HG03469 (cell line): ENCODE measurements around the gene DLEC1.
"Not testable (repeated sequence)": the region's sequence is repeated elsewhere in the genome, so short reads cannot be mapped to it uniquely, and the experiment has no call there.

ENCODE experiments used
- ATAC-seq: cut with Tn5 transposase; IDR thresholded peaks from one replicate; pipeline ENCODE4 v1.9.1; 2021; ENCODE audit warnings: mild to moderate bottlenecking, moderate library complexity, moderate number of reproducible peaks; ENCODE audit not compliant: unreplicated experiment

Gene DLEC1

DNA sequence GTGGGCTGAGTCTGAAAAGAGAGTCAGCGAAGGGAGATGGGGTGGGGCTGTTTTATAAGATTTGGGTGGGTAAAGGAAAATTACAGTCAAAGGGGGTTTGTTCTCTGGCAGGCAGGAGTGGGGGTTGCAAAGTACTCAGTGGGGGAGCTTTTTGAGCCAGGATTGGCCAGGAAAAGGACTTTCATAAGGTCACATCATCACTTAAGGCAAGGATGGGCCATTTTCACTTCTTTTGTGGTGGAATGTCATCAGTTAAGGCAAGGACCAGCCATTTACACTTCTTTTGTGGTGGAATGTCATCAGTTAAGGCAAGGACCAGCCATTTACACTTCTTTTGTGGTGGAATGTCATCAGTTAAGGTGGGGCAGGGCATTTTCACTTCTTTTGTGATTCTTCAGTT is 44.2 kb downstream of the DLEC1 start:
- not testable (repeated sequence) for ATAC-seq

DNA sequence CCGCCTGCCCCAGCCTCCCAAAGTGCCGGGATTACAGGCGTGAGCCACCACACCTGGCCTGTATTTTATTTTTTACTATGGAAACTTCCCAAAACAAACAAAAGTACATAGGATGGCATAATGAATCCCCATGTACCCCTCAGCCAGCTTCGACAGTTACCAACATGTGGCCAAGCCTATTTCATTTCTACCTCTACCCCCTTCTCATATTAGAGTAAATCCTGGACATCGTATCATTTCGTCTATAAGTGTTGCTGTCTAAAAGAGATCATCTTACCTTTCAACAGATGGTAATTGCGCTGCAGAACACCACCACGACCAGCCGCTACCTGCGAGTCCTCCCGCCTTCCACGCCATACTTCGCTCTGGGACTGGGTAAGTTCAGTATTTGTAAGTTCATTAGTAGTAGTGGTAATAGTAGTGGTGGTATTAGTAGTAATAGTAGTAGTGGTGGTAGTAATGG is 44.9 kb downstream of the DLEC1 start:
- ATAC-seq, result no peak

DNA sequence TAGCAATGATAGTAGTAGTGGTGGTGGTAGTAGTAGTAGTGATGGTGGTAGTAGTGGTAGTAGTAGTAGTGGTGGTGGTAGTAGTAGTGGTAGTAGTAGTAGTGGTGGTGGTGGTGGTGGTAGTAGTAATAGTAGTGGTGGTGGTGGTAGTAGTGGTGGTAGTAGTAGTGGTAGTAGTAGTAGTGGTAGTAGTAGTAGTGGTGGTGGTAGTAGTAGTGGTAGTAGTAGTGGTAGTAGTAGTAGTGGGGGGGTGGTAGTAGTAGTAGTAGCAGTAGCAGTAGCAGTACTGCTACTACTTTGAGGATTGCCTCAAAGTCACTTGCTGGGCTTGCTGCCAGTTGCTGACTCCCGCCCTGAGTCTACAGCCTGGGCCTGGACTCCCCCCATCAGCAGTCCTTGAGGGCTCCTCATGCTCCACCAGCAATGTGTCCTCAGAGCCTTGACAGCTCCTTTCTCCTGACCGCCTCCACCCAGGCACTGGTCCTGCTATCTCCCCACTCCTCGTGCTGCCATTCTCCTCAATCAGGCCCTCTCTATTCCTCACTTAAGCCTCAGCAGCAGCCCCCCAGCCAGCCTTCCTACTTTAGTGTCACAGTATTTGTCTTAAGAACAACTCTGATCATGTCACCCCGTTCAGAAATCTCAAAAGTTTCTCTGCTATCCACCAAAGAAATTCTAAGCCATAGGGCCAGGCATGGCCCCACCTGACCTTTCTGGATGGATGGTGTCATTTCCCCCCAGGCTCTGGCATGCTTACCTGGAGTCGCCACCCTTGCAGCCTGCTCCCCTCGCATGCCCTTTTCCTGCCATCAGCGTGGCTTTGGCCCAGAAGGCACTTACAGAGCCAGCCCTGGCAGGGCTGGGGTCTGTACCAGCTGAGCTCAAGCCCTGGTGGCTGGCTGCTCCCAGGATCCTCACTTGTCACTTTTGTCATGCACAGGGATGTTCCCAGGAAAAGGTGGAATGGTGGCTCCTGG is 45.6 kb downstream of the DLEC1 start:
- ATAC-seq, result no peak

DNA sequence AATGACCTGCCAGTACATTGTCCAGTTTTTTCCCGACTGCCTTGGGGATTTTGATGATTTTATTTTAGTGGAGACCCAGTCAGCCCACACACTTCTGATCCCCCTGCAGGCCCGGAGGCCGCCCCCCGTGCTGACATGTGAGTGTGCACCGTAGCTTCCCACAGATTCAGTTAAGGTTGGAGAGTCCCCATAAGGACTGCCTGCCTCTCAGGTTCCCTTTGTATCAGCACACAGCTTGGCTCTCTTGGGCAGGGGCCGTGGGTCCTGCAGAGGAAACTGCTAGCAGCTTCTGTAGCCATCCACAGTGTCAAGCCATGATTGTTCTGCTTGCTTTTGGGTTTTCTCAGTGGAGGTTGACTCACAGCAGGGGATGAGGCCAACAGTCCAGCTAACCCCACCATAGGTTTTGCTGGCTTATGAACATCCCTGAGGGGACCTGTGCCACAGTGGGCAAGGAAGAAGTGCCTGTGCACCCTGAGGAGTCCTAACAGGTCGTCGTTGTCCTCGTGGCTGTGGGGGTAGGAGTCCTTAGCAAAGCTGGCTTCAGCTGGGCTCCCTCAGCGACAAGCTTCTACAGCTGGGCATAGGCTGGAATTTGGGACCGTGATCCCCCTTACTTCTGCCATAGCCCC is 46.4 kb downstream of the DLEC1 start:
- ATAC-seq, result no peak

DNA sequence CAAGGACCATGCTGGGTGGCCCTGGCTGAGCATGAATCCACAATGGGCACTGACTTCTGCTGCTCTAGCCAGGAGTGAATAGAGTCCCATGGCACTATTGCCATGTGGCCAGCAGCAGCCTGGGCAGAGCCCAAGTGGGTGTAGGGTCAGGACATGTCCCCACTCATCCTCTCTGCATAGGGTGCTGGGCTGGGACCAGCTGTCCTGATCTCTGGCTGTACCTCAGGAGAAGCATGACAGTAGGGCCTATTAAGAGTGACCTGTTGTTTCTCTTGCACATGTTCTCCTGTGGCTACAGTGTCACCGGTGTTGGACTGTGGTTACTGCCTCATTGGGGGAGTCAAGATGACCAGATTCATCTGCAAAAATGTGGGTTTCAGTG is 46.9 kb downstream of the DLEC1 start:
- no peak for ATAC-seq

DNA sequence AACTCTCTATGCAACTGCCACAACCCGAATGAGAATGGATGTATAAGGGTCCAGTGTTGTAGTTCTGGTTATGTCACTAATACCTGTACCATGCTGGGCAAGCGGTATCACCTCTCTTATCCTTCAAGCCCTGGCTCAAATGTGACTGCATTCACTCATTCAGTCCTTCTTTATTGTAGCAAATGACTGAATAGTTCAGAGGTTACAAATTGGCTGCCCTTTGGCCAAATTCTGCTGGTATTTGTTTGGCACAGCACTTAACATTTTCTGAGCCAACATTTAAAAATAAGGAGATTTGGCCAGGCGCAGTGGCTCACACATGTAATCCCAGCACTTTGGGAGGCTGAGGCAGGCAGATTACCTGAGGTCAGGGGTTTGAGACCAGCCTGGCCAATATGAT is 47.5 kb downstream of the DLEC1 start:
- no peak for ATAC-seq

DNA sequence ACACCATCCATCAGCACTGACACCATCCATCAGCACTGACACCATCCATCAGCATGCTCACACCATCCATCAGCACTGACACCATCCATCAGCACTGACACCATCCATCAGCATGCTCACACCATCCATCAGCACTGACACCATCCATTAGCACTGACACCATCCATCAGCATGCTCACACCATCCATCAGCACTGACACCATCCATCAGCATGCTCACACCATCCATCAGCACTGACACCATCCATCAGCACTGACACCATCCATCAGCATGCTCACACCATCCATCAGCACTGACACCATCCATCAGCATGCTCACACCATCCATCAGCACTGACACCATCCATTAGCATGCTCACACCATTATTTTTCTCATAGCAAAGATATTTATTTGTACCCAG is 48.3 kb downstream of the DLEC1 start:
- not testable (repeated sequence) for ATAC-seq

DNA sequence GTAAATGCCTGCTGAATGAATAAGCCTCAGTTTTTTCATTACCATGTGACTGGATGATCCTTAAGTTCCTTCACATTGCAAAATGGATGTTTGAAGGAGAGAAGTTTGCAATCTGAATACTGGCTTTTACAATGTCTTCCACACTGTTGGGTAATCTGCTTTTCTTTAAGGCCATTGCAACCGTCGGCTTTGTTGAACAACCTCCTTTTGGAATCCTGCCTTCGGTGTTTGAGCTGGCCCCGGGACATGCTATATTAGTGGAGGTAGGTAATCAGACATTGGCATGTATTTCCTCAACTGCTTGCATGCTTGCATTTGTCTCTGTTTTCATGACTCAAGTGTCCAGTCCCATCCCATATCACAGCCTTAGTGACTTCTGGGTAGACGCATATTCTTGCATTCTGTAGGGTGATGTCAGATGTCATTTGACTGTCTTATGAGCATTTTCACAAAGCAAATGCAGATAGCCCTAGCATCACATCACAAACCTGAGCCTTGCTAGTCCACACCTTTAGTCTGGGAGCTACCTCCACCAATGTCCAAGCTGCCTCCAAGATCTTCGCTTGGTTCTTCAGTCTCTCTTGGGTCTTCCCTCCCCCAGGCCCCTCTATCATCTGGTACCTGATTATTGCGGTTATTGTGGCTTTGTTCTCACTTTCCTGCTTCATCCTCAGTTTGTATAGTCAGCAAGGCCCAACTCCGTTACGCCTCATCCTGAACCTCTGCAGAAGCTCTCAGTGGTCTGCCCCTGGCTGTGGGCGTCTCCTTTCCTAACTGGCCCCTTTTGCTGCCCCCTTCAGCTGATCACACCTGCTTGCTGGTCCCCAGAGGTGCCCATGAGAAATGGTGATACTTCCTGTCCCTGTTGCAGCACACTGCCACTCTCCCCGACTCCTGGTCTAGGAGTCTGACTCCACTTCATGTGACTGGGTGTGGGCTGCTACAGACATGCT is 49.4 kb downstream of the DLEC1 start:
- no peak for ATAC-seq

DNA sequence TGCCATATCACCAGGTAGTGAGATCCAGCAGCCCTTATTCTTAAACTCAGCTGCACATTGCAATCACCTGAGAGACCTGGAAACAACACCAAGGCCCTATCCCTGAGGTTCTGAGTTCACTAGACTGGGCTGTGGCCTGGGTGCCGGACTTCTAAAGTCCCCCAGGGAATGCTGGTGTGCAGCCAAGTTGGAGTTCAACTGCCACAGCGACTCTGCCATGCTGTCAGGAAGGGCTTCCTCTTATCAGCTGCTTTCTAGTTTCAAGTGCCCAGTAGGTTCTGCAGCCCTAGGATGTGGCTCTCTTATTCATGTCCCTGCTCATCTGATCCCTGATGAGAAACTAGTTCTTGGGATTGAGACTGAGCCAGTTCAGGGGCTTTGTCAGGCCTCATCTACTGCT is 50.2 kb downstream of the DLEC1 start:
- no peak for ATAC-seq

DNA sequence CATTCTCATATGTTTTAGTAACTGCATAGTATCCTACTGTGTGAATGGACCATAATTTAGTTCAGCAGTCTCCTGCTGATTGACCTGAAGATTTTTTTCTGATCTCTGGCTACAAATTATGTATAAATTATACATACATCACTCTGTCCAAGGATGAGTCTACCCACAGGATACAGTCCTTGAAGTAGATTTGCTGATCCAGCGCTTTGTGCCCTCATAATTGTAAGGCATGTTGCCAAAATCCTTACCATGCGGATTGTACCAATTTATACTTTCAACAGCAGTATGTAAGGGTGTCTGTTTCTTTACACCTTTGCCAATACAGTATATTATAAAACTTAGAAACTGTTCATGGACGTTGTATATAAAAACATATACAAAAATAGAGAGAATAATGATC is 51.4 kb downstream of the DLEC1 start:
- ATAC-seq, result no peak

DNA sequence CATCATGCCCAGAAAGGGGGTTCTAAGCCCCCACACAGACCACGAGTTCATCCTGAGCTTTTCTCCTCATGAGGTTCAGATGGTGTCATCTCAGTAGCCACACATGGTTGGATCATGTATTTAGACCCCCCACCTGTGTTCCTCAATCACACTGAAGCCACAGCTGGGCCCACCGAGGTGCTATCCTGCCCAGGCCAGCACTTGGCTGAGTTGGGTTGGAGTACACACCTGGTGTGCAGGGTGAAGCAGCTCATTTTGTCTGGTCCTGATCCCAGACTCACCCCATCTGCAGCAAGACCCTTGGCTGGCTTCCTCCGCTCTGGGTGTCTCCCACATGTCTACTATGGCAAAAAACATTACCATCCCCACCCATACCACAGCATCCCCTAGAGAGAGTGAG is 56.0 kb downstream of the DLEC1 start:
- no peak for ATAC-seq

DNA sequence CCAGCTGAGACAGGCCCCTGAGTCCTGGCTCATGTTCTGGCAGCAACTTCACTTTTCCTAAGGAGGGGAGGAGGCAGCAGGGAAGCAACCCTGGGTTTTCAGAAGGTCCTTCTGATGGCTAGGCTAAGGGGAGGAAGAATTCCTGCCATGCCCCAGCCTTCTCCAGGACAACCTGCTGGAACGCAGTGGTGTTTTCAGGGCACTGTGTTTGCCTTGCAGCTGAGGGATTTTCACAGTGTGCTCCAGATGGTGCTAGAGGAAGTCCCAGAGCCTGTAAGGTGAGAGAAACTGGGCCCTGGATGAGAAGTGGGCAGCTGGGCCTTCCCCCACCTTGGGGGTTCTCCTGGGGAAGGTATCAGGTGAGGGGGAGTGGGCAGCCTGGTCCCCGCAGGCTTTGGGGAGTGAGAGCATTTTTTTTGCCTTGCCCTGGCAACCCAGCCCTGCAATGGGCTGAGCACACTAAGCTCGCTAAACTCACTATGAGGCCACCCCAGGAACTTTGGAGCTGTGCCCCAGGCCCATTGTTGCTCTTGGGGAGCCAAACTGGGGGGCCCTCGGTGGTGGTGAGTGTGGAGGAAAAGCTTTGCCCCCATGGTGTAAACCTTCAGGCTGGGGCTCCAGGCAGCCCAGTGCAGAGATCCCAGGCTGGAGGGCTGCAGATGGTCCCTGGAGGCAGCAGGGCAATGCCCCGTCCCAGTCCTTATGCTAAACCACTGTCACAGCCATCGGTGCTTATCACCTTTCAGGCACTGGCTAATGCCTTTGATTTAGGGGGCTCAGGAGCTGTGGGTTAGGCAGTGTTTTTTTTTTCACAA is 56.9 kb downstream of the DLEC1 start:
- ATAC-seq, result no peak

DNA sequence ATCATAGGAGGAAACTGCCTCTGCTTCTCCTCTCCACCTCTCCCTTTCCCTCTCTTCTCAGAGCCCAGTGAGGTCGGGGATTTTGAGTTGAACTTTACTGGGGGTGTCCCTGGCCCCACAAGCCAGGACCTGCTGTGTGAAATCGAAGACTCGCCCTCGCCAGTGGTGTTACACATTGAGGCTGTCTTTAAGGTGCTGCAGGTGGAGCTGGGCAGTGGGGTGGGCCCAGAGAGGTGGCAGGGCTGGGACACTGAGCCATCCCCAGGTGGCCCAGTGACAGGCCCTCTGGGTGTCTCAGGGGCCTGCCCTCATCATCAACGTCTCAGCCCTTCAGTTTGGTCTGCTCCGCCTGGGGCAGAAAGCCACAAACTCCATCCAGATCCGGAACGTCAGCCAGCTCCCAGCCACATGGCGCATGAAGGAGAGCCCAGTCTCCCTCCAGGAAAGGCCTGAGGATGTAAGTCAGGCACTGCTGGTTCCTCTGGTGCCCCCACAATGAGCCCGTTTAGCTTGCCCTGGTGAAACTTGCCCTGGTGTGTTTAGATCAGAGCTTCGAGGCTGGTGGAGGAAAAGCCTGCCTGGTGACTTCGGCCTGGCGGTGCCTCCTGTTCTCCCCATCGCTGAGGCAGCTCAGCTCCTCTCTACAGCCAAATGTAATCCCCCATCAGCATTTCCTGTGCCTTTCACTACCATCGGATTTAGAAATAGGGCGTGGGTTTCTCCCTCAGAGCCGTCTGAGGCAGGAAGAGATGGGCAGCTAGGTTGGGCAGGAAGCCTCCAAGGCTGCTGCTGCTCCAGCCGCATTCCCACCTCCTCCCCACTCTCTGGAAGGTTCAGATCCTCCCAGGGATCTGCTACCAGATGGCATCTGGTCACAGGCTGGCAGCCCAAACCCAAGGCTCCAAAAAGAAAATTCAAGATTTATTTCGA is 58.7 kb downstream of the DLEC1 start:
- no peak for ATAC-seq

DNA sequence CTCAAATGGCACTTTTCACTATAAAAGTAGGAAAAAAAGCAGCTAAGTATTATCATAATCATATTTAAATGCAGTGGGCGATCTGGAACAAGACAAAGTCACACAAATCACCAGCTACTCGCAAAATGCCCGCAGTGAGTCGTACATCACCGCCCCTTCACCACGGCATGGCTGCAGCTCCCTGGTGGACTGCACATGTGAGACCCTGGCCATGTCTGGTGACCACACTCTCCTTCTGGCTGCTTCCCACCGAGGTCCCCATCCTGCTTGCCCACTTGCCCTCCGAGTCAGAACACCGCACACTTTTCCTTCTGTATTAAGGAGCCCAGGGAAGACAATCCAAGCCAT is 59.3 kb downstream of the DLEC1 start:
- no peak for ATAC-seq

DNA sequence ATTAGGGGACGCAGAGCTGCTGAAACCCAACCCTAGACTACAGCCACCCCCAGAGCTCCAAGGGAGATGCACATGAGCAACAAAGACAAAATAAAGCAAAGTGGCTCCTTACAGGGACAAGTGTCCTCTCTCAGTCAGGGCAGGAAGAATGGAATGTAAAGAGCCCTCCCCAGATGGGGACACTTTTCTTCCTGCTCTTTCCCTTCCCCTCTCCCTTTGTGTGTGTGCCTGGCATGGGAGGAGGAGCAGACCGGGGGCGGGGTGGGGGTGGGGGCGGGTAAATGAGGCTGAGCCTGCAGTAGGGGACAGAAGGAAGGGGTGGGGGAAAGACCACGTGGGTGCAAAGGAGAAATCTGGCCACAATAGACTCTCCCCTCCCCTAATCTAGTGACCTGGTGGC is 60.5 kb downstream of the DLEC1 start:
- ATAC-seq, result no peak

DNA sequence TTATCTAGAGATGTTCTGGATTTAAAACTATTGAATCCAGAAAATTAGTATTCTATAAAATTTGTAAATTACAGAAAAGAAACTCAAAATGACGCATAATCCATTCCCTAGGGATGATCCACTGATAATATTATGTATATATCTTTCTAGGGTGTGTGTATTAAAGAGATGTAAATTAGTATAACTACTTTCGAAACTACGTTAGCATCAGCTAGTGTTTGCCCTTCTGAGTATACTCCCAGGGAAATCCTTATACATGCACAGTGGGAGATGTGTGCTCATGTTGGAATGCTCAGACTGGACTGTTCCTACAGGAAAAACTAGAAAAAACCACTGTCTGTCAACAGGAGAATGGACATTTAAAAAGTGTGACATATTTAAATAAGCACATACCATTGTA is 61.5 kb downstream of the DLEC1 start:
- no peak for ATAC-seq

DNA sequence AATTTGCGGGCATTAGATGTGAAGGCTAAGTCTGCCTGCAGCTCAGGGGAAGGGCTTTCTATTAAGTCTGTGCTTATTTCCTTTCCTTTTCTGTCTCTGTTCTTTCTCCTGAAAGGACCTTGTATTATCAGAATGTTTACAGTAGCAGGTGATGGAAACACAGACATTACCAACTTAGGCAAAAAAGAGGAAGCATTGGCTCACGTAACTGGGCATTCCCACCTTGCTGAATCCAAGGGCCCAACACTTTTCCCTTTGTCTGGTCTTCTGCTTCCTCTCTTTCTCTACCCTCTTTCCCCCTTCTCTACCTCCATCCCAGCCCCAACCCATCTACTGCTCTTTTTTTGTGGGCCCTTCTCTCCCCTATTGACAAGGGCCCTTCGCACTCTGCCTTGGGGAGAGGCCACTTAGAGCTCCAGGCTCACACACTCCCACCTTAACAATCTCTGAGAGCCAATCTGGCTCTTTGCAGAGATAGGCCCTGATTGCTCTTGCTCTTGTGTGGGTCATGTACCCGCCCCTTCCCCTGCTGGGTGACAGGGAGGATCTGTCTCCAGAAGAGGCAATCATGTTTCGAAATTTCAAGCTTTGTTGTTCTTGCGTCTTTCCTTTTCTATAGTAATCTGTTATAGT is 62.9 kb downstream of the DLEC1 start:
- no peak for ATAC-seq

DNA sequence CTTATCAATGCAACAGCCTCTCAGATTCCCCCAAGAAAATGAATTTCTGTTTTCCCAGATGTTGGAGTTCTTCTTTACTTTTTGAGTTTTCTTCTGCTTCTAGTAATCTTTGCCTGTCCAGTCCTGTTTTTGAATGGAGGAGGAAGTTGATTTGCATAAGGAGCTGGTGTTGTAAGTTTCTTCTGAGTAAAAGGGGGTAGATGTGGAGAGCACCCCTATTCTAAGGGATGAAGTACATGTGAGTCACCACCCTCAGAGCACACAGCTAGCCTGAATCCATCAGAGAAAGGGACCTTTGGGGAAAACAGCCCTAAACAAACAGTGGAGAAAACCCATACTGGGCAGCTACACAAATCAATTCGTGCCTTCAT is 63.4 kb downstream of the DLEC1 start:
- no peak for ATAC-seq

DNA sequence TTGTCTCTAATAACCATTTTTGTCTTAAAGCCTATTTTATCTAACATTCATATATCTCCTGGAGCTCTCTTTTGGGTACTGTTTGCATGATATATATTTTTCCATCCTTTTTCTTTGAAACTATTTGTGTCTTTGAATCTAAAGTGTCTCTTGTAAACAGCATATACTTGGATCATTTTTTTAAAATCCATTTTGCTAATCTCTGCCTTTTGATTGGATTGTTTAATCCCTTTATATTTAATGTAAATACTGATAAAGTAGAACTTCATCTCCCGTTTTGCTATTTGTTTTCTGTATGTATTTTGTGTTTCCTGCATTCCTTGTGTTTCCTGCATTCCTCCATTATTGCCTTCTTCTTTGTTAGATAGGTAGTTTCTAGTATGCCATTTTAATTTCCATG is 66.5 kb downstream of the DLEC1 start:
- no peak for ATAC-seq
